GM21619 (cell line): ENCODE data around the gene CNNM2.
"Not testable (repeated sequence)": the region's sequence is repeated elsewhere in the genome, so short reads cannot be mapped to it uniquely, and the experiment has no call there.

Experiments
- ATAC-seq: cut with Tn5 transposase; IDR thresholded peaks from one replicate; pipeline ENCODE4 v1.9.1; 2021; ENCODE audit not compliant: unreplicated experiment

CNNM2 gene

DNA sequence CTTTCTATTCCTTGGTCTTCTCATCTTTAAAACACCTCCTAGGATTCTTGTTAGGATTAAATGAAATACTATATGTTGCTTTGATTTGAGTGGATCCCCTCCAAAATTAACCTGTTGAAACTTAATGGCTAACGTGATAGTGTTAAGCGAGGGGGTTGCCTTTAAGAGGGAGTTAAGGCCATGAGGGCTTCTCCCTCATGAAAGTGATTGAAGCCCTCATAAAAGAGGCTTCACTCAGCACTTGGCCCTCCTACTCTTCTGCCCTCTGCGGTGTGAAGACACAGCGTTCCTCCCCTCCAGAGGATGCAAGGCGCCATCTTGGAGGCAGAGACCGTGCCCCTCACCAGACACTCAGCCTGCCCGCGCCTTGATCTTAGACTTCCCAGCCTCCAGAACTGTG is 46.6 kb downstream of the CNNM2 start:
- no peak for ATAC-seq

DNA sequence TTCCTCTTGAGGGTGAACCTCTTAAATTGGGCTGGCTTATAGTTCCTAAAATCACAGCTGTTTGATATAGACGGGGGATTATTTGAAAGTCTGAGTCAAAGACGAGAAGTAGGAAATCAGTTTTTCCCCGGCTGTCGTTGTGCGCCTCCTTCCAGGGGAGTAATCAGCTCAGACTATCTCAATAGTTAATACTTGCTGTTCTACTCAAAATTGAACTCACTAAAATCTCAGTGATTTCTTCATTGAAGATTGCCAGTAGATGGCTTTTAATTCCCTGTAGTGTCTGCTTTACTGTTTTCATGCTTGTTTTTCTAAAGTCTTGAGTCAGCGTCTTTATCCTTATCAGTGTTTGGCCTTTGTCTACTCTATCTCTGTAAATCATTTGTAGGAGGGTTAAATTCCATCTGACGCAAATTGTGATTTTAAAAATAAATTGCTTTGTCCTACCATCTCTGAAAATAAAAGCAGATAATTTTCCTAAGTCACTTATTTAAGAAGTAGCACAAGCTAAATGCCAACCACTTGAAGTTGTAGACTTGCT is 47.3 kb downstream of the CNNM2 start:
- ATAC-seq, result no peak

GRCh38 chr10:102967123-102967522 is 49.0 kb downstream of the CNNM2 start:
- no peak for ATAC-seq

GRCh38 chr10:102970562-102971340 is 52.7 kb downstream of the CNNM2 start:
- no peak for ATAC-seq

DNA sequence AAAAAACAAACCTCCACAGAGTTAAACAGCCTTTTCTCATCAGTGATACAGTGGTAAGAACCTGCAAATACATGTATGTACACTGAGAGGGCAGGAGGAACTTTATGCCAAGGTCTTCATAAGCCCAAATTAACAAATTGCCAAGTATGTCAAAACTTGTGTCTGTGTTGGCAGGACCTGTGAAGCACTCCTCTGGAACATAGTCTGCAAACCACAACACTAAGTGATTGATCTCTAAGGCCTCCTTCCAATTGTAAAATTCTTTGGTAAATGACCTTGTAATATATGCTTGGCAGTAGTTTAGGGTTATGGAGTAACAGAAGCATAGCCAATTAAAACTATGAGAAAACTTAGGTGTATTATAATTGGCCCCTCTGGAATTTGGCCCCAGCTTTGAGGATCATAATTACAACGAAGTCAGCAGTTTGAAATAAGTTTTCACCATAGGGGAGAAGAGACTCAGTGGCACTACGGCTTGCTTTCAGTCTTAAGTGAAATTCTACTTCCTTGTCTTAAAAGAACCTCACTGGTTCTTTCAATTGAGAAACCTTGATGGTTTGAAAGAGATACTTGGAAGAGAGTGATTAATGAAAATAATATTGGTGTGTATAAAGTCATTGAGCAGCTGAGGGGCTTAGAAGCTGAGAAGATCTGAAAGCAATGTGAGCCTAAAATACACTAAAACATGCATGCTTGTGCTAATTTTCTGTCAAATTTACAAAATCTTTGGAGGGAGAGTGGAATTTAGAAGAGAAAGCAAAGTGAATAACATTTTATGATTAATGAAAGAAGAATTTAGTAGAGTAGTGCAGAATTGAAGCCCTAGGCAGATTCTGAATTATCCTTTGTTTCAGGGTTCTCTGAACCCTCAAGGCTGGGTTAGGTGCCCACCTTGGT is 57.6 kb downstream of the CNNM2 start:
- ATAC-seq, result no peak

DNA sequence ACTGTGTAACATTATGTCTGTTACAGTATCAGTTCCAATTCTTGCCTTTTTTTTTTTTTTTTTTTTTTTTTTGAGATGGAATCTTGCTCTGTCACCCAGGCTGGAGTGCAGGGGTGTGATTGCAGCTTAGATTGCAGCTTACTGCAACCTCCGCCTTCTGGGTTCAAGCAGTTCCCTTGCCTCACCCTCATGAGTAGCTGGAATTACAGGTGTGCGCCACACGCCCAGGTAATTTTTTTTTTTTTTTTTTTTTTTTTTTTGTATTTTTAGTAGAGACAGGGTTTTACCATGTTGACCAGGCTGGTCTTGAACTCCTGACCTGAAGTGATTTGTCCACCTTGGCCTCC is 58.3 kb downstream of the CNNM2 start:
- not testable (repeated sequence) for ATAC-seq

GRCh38 chr10:102982296-102982695 is 64.2 kb downstream of the CNNM2 start:
- ATAC-seq, result no peak

- ATAC-seq, result no peak
Observed at GRCh38 chr10:102984086-102984485, 66.0 kb downstream of the CNNM2 start.

DNA sequence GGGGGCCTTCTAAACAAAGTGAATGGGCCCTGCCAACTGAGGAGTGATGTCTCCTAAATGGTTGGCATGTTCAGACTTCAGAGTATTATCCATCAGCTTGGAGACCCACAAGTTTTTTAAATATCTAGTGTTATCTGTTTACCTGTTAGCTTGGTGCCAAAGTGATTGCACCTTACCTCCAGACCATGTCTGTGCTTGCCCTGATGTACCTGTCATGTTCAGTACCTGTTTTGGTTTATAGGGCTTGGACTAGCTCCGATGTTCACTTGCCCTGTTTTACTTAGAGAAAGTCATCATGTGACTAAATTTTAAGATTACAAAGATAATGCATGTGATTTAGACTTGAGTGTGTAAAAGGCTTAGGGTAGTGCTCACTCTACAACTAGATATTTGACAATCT is 67.7 kb downstream of the CNNM2 start:
- no peak for ATAC-seq

DNA sequence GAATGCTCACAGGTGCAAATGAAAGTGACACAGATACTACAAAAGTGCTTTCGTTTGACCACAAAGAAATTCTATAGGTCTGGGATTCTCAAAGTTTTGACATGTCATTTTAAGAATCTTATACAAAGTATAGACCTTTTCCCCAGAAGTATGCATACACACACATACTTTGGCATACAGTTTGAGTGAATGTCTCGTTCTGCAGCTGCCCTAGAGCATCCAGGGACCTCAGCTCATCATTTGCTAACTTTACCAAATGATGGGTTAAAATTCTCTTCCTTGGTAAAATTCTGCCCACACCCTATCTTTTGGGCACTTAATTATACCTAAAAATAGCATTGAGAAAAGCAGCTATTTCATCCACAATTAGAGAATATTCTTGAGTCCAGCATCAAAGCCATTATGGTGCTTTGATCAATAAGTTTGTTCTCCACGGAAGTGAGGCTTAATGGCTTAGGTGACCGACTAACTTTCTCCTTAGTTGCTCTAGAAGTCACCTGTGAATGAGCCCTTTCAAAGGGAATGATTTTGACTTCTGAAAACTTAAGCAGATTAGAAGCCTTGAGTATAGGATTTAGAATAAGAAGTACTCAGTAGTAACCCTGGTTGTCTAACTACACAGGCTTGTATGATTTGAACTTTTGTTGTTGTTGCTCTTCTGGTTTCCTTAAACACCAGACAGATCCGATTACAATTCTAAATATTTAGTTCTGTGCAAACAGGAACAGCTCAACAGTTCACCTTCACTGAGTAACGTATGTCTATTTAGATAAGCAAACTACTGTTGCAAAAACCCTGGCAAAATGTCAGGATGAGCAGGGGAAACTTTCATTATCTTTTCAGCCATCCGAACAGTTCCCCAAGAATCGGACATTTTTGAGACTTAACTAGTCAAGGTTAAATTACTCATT is 70.6 kb downstream of the CNNM2 start:
- no peak for ATAC-seq

GRCh38 chr10:102994531-102995295 is 76.6 kb downstream of the CNNM2 start:
- no peak for ATAC-seq

DNA sequence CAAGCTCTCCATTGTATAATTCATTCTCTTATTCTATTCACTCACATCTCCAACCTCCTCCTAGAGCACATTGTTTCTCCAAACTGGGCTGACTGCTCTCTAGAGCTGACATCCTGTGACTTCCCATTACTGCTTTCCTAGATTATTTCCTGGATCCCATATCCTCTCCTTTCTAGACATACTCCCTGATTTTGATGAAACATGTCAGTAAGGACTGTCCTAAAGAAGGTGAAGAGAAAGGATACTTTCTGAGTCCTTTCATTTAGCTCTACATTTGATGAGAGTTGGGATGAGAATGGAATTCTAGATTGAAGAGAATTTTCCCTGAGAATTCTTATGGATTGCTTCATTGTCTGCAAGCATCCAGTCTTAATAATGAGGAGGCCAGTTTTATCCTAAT is 78.8 kb downstream of the CNNM2 start:
- no peak for ATAC-seq

- ATAC-seq, result no peak
Observed at GRCh38 chr10:102997998-102998397, 79.9 kb downstream of the CNNM2 start.

DNA sequence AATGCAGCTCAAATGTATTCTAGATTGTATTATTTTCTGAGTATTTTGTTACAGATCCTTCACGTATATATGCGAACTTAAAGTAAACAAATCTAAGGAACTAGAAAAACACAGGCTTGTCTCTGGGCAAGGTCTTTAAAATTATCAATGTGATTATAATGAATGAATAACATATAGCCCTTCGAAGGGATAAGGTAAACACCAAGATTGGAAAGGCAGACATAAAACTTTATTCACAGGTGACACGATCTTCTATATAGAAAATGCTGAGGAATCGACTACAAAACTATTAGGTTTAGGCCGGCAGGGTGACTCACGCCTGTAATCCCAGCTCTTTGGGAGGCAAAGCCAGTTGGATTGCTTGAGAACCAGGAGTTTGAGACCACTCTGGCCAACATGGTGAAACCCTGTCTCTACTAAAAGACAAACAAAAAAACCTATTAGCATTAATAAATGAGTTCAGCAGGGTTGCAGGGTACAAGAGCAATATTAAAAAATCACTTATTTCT is 80.4 kb downstream of the CNNM2 start:
- no peak for ATAC-seq

DNA sequence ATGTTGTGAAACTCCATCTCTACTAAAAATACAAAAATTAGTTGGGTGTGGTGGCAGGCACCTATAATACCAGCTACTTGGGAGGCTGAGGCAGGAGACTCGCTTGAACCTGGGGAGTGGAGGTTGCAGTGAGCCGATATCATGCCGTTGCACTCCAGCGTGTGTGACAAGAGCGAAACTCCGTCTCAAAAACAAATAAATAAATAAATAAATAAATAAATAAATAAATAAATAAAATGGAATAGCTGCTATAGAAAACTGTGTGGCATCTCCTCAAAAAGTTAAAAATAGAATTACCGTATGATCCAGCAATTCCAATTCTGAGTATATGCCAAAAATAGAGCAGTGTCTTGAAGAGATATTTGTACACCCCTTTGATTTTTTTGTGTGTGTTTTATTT is 82.0 kb downstream of the CNNM2 start:
- not testable (repeated sequence) for ATAC-seq

GRCh38 chr10:103007017-103007416 is 88.9 kb downstream of the CNNM2 start:
- no peak for ATAC-seq

DNA sequence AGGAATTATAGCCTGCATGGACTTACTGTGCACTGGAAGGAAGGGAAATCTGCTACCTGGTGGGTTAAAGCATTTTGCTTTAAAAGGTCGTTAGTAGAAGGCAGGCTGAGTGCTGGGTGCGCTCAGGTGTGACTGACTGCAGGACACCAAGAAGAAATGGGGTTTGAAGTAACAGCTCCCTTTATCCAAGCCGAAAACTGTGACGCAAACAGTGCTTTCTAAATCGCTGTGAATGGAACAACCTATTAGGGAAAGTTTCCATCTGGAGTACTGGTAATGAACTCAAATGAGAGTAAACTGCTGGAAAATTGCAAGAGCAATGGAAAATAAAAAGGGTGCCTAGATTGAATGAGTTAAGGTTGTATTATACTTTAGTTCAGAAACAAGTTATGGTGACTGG is 95.3 kb downstream of the CNNM2 start:
- ATAC-seq, result no peak

DNA sequence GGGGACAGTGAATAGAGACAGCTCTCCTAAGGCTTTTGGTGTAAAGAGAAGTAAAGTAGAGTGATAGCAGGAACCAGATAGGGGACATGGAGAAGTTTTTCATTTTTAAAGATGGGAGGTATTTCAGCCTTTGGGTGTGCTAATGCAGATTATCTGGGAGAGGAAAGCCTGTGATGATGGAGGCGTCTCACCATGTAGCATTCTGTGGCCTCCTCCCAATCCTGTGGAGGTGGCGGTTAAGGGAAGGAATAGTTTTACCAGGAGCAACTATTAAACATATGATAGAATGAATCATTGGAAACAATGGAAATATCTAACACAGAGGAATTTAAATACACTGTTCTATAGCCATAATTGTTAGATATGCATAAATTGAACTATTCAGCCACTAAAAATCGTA is 101.3 kb downstream of the CNNM2 start:
- ATAC-seq, result no peak

DNA sequence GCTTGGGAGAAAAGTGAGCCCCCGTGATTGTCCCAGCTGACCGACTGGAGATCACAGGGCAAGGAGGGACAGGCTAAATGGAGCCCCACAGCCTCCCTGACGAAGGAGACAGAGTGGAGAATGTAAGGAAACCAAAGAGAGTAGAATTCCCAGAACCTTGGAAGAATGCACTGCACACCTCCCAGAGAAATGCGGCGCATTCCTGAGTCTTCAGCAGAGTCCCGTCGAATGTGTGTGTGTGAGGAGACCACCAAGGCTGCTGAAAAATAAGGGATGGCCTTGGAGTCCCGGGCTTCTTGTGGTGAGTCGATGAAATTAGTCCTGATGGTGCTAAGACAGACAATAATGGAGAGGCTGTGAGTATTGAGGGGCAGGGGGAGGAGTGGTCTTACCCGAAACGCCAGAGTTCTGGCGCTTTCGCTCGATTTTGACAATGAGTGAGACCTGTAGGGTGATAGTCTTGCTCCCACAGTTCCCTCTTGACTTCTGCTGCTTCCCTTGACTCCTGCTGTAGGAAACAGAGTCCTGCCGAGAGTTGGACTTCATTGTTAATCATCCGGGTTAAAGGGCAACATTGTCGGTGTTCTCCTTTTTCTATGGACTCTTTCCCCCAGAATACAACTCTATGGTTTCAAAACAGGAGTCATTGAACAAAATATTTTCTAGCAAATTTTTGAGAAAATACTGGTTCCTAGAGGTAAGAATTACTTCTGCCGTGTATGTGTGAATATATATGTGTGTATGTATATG is 103.2 kb downstream of the CNNM2 start:
- ATAC-seq, result no peak
